DND-41 (cell line): ENCODE results near the gene WNK1.

Source experiments
- CTCF ChIP-seq: IDR thresholded peaks from 2 replicates; pipeline ENCODE4 v1.5.1; 2012; ENCODE audit warnings: borderline replicate concordance, low read length, moderate library complexity, mild to moderate bottlenecking; ENCODE audit not compliant: poor library complexity, severe bottlenecking; ENCODE audit errors: extremely low read depth
- EZH2 ChIP-seq: IDR thresholded peaks from 3 replicates; pipeline ENCODE4 v1.6.1; 2012; ENCODE audit warnings: borderline replicate concordance, low read depth, mild to moderate bottlenecking, moderate library complexity, low read length, inconsistent platforms; ENCODE audit not compliant: severe bottlenecking

GRCh38 chr12:738712-739111 is 13.7 kb upstream of the WNK1 start:
- no peak for TF ChIP-seq CTCF
- no peak for TF ChIP-seq EZH2
